HG02610 (cell line): Measurements from ENCODE around the gene THUMPD1.
"Not testable (repeated sequence)": the region's sequence is repeated elsewhere in the genome, so short reads cannot be mapped to it uniquely, and the experiment has no call there.

Source experiments
- ATAC-seq: cut with Tn5 transposase; IDR thresholded peaks from one replicate; pipeline ENCODE4 v1.9.1; 2021; ENCODE audit warnings: mild to moderate bottlenecking, moderate library complexity; ENCODE audit not compliant: unreplicated experiment

The THUMPD1 gene, protein sequence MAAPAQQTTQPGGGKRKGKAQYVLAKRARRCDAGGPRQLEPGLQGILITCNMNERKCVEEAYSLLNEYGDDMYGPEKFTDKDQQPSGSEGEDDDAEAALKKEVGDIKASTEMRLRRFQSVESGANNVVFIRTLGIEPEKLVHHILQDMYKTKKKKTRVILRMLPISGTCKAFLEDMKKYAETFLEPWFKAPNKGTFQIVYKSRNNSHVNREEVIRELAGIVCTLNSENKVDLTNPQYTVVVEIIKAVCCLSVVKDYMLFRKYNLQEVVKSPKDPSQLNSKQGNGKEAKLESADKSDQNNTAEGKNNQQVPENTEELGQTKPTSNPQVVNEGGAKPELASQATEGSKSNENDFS

DNA sequence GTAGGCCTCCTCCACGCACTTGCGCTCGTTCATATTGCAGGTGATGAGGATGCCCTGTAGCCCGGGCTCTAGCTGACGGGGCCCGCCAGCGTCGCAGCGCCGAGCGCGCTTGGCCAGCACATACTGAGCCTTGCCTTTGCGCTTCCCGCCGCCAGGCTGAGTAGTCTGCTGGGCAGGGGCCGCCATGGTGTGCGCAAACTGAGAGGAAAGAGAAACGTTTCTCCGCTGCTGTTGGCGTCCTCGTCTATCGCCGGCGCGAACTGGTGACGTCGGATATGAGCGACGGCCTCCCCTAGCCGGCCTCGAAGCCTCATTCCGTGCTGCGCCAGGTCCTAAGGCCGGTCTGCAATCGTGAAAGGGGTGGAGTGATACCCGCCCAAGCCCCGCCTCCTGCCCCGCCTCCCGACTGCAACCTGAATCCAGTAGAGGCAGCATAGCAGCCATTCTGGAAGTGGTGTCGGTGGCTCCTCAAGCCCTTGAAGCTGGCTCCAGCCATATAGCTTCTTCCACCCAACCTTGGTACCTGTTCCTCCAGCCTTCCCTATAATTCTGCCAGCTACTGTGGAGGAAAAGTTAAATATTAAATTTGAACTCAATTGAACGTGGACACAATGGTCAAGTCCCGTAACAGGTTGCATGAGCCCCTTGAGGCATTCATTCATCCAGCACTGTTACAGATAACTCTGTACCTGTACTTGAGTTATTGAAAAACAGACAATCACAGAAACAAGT is at the start of gene THUMPD1:
TSS of gene THUMPD1 (minus strand) at position 265 of the 732 bp plus-strand sequence. CDS start at position 186, 79 bp downstream.
- ATAC-seq, result peak; percentile 86

DNA sequence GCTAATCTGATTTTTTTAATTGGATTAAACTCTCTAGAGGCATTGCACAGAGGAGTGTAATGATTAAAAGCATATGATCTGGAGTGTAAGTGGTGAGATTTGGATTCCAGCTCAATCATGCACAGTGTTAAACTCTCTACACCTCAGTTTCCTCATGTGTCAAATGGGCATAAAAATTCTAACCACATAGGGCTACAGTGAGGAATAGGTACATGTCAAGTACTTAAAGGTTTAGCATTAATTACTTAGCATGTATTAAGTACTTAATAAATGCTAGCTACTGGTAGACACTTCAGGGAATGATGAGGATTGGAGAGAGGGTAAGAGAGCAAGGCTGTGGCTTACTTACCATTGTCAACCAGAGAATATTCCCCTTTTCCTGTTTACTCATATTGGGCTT is 47.5 kb upstream of the THUMPD1 start:
- no peak for ATAC-seq

DNA sequence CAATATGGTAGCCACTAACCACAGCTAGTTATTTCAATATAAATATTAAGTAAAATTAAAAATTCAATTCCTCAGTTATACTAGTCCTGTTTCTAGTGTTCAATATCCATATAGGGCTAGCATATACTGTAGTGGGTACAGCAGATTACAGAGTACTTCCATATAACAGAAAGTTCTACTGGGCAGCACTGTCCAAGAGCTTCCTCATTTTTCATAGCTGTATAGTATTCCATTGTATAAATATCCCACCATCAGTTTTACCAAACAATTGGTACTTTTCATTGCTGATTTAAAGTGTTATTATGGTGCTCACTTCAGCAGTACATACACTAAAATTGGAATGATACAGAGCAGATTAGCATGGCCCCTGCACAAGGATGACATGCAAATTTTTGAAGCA is 42.6 kb upstream of the THUMPD1 start:
- ATAC-seq, result no peak

DNA sequence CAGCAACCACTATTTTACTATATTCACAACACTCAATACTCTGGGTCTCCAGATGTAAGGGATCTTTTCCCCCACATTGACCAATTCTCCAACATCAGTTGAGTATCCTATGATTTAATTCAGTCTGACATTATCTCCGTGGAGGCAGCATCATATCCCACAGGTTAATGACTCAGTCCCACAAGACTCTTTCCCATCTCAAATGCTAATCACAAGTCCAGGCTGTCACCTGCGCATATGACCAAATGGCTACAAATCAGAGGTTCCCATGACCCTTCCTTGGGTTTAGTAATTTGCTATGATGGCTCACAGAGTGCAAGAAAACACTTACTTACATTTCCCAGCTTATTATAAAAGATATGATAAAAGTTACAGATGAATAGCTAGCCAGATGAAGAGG is 40.9 kb upstream of the THUMPD1 start:
- no peak for ATAC-seq

DNA sequence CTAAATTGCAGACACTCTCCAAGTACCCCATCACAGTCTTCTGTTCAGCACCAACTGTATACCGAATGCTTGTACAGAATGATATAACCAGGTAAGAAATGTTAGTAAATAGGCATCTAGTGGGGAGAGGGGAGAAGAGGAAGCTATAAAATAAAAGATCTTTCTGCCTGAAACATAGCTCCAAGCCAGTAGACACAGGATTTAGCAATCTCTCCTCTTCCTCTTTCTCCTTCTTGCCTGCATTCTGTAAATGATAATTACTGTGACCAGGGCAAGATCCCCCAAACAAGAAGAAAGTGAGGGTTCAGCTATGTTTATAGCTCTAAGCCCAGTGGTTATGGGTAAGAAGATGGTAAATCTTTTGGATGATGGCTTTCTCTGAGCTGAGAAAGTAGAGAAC is 40.1 kb upstream of the THUMPD1 start:
- no peak for ATAC-seq

DNA sequence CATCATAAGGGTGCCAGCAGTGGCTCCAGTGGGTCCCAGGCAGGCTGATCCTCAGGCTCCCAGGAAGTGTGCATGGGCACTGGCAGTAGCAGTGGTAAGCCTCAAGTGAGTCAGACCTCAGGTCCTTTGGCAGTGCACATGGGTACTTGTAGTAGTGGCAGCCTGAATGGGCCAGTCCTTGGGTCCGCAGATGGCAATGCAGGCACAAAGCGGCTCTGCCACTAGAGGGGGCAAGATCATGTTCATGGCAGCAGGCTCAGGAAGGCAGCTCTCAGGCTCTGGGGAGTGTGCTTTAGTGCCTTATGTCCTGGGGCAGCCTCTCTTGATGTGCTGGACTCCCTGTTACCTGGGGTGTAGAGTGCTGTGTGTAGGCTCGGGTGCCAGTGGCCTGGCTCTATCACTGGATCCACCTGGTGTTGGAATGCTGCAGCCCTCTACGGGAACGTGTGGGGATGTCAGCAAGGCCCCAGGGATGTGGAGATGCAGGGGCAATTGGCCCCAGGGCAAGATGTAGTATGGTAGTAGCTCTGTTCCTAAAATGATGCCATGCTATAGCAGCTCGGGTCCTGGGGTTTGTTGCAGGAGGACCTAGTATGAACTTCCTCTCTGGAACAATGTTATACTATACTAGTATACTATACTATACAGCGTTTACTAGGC is 33.2 kb upstream of the THUMPD1 start:
- ATAC-seq, result no peak

DNA sequence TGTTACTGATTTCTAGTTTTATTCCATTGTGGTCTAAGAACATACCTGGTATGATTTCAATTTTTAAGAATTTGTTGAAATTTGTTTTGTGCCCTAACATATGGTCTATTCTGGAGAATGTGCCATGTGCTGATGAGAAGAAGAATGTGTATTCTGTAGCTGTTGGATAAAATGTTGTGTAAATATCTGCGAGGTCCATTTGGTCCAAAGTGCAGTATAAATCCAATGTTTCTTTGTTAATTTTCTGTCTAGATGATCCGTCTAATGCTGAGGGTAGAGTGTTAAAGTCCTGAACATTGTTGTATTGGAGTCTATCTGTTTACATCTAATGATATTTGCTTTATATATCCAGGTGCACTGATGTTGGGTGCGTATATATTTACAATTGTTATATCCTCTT is 32.1 kb upstream of the THUMPD1 start:
- no peak for ATAC-seq

DNA sequence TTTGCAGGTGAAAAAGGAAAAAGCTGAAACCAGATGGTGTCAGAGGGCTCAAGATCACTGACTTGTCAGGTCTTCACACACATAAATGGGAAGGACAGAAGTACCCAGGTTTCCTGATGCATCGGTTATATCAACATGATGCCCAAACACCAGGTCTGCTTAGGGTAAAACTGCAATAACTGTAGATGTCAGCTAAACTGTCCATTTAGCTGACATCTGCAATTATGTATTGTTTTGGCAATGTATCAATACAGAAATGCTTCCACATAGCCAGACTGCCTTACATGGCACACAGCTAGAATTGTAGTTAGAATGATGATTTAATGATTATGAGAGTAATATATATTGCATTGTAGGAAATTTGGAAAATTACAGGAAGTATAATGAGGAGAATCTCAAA is 27.2 kb upstream of the THUMPD1 start:
- ATAC-seq, result no peak

DNA sequence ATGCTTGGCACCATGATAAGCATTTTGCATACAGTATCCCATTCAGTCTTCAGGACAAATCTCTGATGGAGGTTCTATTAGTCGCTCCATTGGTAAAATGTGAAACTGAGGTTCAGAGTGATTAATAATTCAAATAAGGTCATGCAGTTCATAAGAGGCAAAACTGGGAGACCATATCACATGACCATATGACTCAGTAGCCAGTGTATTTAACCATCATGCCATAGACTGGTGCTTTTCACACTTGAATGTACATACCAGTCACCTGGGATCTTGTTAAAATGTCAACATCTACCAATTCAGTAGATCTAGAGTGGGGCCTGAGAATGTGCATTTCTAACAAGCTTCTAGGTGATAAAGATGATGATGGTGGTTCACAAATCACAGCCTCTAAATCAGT is 26.5 kb upstream of the THUMPD1 start:
- ATAC-seq, result no peak

DNA sequence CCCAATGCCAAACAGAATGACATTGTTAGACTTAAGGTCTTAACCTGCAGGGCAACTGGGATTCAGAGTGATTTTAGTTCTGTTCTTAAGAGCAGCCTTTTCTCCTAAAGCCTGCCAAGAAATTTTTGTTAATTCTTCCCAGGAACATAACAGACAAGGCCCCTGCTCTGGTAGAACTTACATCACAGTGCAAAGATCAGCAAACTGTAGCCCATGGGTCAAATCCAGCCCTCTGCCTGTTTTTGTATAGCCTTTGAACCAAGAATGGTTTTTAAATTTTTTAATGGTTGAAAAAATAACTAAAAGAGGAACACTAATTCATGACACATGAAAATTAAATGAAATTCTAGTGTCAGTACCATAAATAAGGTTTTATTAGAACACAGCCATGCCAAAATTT is 26.0 kb upstream of the THUMPD1 start:
- no peak for ATAC-seq

DNA sequence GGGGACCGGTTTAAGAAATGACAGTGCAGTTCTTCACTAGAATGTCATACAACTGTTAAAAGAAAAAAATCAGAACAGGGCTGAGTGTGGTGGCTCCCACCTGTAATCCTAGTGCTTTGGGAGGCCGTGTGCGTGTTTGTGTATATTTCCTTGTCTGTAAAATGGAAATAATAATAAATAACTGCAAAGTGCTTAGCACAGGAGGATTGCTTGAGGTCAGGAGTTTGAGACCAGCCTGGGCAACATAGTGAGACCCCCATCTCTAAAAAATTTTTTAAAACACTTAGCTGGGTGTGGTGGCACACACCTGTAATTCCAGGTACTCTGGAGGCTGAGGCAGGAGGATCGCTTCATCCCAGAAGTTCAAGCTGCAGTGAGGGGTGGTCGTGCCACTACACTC is 24.7 kb upstream of the THUMPD1 start:
- ATAC-seq, result no peak

DNA sequence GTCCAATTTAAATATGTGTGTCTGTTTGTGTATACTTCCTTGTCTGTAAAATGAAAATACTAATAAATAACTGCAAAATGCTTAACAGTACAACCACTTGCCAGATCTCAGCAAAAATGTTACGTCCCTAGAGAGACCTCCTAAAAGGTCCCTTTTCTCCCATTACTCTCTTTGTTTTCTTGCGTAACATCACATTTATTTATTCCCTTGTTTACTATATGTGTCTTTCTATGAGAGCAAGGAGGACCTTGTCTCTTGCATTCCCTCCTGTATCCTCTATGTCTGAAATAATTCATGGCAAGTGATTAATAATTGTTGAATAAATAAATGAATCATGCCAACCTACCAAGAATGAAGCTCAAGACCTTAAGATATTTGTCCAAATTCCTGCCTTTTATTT is 24.1 kb upstream of the THUMPD1 start:
- ATAC-seq, result no peak

DNA sequence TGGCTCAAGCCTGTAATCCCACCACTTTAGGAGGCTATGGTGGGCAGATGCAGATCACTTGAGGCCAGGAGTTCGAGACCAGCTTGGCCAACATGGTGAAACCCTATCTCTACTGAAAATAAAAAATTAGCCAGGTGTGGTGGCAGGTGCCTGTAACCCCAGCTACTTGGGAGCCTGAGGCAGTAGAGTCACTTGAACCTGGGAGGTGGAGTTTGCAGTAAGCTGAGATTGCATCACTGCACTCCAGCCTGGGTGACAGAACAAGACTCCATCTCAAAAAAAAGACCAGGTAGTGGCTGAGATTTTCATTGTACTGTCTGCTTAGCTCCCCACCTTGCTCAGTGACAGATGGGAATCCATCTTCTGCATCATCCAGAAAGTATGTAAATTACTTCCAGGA is 22.8 kb upstream of the THUMPD1 start:
- not testable (repeated sequence) for ATAC-seq

DNA sequence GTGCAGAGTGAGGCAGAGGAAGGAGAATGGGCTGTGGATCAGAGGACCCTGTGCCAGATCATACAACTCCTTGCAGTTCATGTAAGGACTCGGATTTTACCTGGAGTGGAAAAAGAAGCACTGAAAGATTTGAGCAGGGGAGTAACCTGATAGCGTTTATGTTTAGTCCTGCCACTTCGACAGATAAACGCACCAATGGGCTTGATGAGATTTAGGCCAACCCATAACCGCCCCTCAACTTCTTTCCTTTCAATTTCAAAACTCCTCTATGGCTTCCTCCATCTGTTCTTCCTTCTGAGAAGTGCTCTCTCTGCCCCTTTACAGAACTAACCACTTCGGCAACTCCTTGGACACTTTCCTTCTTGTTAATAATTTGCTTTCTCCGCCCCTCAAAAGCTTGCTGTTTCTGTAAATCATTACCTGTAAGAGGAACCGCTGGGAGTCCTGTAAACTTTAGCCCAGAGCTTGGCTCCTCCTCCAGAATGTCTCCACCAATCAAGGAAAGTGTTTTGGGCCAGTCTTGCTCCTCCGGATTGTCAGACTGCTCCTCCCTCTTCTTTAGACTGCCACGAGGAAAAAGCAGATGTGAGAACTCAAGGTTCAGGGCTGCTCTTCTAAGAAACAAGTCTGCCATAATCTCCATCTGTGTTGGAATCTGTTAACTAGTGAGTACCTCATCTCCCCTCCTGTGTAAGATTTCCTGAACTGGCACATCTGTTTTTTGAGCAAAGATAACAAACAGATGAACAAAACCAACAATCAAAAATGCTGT is 22.0 kb upstream of the THUMPD1 start, which contains the start of gene ACSM3:
TSS of gene ACSM3 (plus strand) at position 554 of the 772 bp plus-strand sequence. CDS start 6,021 bp downstream, outside the sequence.
- peak; percentile 97 for ATAC-seq

DNA sequence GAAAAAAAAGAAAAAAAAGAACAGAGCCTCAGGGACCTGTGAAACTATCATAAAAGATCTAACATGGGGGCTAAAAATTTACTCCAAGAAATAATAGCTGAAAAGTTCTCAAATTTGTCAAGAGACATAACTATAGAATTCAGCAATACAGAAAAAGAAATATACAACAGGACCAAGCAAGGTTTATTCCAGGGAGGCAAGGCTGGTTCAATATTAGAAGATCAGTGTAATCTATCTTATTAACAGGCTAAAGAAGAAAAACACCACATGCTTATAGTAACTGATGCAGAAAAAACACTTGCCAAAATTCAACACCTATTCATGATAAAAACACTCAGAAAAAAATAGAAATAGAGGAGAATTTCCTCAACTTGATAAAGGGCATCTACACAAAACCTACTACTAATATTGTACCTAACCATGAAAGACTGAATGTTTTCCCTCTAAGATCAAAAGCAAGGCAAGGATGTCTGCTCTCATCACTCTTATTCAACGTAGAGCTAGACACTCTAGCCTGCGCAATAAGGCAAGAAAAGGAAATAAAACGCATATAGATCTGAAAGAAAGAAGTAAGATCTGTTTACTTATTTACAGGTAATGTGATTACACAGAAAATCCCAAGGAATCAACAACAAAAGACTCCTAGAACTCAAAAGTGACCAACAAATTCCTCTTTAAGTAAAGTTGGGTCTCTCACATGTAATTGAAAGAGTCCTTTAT is 20.9 kb upstream of the THUMPD1 start:
- ATAC-seq, result no peak

DNA sequence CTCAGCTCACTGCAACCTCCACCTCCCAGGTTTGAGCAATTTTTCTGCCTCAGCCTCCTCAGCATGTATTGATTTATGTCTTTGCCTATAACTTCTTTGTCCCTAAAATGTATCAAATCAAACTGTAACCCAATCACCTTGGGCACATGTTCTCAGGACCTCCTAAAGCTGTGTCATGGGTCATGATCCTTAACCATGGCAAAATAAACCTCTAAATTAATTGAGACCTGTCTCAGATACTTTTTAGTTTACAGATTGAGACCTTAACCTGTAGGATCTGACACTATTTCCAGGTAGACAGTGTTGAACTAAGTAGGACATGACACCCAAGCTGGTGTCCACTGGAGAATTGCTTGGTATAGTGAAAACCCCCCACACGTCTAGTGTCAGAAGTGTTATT is 19.6 kb upstream of the THUMPD1 start:
- no peak for ATAC-seq

DNA sequence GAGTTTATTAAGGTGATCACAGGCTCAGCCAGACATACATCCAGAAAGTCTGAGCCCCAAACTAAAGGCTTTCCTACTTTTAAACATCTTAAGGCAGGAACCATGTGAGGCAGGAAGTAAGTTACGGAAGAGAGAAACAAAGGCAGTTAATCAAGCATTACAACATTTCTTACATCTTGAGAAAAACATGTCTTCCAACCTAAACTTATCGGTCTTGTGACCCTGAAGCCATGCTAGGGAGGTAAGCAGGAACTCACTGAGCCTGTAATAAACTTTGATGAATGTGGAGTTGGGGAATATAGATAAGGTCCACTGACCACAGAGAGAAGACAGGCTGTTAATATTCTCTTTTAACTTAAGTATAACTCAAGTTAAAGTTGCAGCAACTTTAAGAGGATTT is 18.7 kb upstream of the THUMPD1 start:
- no peak for ATAC-seq

DNA sequence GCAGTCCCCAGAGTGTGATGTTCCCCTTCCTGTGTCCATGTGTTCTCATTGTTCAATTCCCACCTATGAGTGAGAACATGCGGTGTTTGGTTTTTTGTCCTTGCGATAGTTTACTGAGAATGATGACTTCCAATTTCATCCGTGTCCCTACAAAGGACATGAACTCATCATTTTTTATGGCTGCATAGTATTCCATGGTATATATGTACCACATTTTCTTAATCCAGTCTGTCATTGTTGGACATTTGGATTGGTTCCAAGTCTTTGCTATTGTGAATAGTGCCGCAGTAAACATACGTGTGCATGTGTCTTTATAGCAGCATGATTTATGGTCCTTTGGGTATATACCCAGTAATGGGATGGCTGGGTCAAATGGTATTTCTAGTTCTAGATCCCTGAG is 14.2 kb upstream of the THUMPD1 start:
- ATAC-seq, result not testable (repeated sequence)

DNA sequence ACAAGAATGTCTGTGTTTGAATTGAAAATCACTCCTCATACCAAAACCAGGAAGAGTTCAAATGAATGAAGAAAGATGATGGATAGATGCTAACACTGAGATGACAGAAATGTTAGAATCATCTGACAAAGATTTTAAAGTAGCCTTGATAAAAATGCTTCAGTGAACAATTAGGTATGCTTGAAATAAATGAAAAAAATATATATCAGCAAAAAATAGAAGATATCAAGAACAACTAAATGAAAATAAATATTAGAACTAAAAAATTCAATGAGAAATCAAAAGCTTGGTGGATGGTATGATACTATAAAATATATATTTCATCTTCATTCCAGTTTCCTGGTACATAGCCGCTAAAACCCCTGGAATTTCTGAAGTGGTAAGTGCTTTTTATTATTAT is 13.6 kb upstream of the THUMPD1 start:
- ATAC-seq, result no peak

DNA sequence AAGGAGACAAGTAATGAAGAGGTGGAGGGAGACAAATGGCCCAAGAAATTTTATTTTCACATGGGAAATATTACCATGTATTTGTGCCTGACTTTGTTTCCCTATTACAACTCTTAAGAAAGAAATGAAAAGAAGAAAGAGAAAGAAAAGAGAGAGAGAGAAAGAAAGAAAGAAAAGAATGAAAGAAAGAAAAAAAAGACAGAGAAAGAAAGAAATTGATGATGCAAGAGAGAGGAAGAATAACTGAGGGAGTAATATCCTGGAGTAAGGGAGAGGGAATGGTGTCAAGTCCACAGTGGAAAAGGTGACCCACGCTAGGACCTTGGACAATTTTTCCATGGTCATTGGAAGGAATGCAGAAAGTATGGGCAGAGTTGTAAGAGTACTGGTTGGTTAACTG is 12.1 kb upstream of the THUMPD1 start:
- ATAC-seq, result no peak
